HG03064 (cell line): ENCODE results near the gene PRKCI.
"Not testable (repeated sequence)": the region's sequence is repeated elsewhere in the genome, so short reads cannot be mapped to it uniquely, and the experiment has no call there.

Source experiments
- ATAC-seq: cut with Tn5 transposase; IDR thresholded peaks from one replicate; pipeline ENCODE4 v1.9.1; 2021; ENCODE audit warnings: low read depth; ENCODE audit not compliant: unreplicated experiment

Gene PRKCI

DNA sequence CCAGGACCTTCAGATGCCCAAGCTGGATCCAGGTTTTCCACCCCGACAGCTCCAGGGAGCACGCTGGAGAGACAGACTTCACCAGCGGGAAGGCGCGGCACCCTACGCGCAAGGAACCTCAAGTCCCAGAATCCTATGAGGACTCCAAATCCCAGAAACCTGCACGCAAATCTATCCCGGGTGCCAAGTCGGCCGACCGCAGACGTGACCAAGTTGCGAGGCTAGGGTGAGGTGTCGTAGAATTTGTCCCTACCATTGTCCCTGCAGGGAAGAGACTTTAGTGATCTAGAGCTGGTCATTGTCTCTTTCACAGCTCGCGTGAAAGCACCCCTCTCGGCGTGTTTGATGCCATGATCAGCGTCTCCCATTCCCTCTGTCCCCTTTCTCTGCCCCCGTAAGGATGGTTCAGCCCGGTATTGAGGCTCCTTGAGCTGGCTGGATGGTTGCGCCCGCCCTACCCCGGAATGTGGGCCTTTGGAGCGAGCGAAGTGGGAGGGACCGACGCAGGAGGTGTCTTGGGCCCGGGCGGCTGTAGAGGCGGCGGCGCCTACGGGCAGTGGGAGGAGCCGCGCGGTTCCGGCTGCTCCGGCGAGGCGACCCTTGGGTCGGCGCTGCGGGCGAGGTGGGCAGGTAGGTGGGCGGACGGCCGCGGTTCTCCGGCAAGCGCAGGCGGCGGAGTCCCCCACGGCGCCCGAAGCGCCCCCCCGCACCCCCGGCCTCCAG is at the start of gene PRKCI:
TSS of gene PRKCI (plus strand) at position 501 of the 723 bp plus-strand sequence. CDS start 246 bp downstream, outside the sequence.
- ATAC-seq: peak; percentile 94

DNA sequence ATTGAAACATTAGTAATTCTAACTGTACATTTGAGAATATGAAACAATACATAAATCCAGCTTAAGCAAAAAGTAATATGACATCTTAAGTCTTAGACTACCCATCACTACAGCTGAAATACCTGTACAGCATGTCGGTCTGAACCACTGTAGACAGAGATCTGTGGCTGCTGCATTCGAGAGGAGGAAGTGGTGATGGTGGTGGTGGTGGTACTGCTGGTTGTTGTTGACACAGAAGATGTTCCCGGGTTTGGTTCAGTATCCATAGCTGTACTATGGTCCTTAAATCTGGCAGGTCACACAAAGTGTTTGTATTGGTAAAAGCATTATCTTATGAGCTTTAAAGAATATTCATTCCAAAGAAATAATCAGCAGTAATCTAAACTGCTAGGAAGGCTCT is 43.6 kb upstream of the PRKCI start:
- ATAC-seq: no peak

GRCh38 chr3:170179432-170179831 is 42.8 kb upstream of the PRKCI start:
- no peak for ATAC-seq

DNA sequence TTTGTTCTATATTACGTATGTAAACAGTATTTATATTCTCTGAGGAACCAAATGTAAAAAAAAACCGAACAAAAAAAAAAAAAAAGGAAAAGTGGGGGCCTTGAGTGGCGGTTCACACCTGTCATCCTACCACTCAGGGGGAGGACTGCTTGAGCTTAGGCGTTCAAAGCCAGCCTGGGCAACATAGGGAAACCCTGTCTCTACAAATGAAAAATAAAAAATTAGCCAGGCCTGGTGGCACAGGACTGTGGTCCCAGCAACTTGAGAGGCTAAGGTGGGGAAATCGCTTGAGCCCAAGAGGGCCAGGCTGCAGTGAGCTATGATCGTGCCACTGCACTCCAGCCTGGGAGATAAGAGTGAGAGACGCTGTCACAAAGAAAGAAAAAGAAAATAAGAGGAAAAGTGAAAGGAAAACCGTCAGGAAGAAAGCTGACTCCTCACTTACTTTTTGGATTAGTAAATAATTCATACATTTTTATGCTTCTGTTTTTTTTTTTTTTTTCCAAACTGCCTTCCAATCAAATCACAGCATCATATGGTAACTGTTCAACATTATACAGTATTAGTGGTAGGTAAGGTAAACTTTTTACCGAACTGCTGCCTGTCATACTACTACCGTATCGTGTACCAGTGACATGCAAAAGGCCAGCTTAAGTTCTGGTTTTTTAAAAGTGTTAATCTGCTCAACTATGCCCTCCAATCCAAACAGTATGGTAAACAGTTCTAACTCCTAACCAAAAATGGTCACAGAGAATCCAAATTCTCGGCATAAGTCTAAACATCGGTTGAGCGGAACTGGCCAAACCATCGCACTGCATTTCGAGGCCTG is 41.9 kb upstream of the PRKCI start:
- ATAC-seq: peak; percentile 26

DNA sequence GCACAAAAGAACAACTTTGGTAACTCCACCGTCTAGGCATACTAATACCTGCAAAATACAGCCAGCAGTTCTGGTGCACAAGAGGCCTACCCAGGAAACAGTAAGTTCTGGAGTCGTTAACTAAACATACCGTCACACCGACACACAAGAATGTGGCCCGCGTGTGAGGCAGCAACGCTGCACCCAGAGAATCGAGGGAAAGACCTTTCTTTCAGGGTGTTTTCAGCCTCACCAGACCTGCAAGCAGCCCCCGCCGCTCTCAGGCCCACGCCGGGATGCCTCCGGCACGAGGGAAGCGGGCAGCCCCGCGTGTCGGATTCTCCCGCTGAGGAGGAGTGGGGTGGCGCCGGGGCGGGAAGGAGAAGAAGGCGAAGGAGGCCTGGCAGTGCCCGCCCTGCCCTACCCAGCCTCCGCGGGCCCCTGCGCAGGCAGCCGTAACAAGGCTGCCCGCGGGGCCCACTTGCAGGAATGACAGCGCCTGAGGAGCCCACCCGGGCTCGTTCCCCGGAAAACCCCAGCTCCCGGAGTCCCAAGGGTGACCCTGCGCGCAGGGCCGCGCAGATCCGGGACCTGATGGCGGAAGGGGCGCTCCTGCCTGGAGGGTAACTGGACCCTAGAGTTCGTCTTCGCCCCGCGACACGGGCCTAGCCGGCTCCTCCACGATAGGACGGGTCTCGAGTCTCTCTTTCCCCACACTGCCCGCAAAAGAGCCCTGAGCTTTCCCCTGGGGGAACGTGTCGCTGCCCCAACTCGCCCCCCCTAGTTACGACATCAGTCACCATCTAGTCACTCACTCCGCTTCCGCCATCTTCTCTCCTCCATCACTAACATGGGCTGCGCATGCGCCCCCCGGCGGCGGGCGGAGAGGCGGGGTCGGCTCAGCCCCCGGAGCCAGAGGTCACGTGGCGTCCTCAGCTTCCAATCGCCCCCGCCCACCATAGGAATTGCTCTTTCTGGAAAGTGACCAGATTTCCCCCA is 41.0 kb upstream of the PRKCI start, which contains the start of gene PHC3:
TSS of gene PHC3 (minus strand) at position 826 of the 978 bp plus-strand sequence. CDS start at position 808, 18 bp downstream.
- peak; percentile 58 for ATAC-seq

- no peak for ATAC-seq
Observed at GRCh38 chr3:170189398-170190256, 32.6 kb upstream of the PRKCI start.

DNA sequence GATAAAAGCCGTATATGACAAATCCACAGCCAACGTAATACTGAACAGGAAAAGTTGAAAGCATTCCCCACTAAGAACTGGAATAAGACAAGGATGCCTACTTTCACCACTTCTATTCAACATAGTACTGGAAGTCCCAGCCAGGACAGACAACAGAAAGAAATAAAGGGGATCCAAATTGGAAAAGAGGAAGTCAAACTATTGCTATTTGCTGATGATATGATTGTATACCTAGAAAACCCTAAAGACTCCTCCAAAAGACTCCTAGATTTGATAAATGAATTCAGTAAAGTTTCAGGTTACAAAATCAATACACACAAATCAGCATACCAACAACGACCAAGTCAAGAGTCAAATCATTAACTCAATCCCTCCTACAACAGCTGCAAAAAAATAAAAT is 26.5 kb upstream of the PRKCI start:
- ATAC-seq: not testable (repeated sequence)

DNA sequence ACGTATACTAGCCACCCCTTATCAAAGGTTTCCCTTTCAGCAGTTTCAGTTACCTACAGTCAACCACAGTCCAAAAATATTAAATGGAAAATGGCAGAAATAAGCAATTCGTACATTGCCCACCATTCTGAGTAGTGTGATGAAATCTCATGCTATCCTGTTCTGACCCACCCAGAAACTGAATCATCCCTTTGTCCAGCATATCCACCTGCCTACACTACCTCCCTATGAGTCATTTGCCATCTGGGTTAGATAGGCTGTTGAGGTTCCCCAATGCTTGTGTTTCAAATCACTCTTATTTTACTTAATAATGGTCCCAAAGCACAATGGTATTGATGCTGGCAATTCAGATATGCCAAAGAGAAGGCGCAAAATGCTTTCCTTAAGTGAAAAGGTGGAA is 25.4 kb upstream of the PRKCI start:
- no peak for ATAC-seq

DNA sequence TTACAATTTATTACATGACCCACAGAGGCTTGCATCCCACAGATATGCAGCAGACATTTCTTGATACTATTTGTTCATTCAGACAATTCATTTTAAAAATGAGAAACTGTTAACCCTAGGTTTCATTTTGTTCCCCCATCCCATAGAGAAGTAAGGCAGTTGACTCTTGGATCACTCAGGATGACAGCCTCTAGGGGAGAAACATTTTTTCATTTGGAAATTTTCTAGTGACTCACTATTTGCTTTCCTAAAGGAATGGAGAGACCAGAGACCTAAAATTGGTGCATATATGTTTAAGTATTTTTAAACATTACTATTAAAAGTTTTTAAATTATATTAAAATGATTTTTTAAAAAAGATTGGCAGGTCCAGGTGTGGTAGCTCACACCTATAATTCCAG is 21.2 kb upstream of the PRKCI start:
- no peak for ATAC-seq

DNA sequence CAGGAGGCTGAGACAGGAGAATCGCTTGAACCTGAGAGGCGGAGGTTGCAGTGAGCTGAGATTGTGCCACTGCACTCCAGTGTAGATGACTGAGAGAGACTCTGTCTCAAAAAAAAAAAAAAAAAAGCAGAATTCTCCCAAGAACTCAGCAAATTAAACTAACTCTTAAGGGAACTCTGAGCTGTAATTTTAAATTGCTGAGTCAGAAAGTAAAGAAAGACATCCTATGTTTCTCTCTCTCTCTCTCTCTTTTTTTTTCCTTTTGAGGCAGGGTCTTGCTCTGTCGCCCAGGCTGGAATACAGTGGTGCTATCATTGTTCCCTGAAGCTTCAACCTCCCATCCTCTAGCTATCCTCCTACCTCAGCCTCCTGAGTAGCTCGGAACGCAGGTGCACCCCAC is 20.7 kb upstream of the PRKCI start:
- no peak for ATAC-seq

GRCh38 chr3:170203457-170203856 is 18.8 kb upstream of the PRKCI start:
- ATAC-seq: no peak

DNA sequence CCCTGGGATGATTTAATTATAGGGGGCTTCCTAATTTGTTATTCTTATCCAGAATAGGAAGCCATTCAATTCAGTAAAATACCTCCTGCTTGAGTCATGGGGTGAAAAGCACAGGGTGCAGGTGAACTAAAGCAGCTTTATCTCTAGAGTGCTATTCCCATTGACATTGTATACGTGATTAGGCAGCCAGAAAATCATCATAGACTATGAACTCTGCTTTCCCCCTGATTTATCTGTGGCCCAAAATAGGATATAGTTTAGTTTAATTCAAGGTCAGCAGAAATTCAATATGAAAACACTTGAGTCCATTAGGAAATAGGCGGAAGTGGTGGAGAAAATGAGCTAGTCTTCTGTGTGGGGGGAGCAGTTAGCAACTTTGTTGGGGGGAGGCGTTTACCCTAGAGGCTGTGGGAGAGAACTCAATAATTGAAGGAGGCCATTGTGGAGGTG is 18.2 kb upstream of the PRKCI start:
- ATAC-seq: no peak

- ATAC-seq: no peak
Observed at GRCh38 chr3:170204509-170204908, 17.7 kb upstream of the PRKCI start.

DNA sequence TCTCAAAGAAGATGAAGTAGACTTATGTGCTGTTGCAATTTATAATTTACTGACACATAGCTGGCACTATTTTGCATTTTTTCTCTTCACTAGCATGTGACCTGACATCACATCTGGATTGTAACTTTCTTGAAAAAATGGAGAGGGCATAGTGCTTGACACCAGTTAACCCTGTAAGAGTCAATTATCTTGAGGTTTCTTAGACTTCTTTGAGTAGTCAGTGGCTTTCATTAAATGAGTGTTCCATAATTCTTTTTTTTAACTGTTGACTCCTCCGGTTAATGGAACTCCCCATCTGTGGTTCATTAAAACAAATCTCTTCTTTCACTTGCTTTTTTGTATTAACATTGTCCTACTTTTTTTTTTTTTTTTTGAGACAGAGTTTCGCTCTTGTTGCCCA is 16.9 kb upstream of the PRKCI start:
- ATAC-seq: no peak

DNA sequence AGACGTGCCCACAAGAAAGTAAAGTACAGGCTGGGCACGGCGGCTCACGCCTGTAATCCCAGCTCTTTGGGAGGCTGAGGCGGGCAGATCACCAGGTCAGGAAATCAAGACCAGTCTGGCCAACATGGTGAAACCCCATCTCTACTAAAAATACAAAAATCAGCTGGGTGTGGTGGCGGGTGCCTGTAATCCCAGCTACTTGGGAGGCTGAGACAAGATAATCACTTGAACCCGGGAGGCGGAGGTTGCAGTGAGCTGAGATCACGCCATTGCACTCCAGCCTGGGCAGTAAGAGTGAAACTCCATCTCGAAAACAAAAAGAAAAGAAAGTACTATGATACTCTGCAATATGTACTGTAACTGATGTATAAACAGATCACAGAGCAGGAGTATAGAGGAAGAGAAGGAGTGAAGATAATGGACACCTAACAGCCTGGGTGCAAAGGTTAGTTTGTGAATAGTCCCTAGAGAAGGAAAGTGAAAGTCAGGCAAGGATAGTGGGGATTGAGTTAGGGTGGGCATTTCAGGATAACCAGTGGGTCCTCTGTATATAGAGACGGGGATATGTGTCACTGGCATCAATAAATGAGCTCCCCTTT is 16.0 kb upstream of the PRKCI start:
- ATAC-seq: not testable (repeated sequence)

DNA sequence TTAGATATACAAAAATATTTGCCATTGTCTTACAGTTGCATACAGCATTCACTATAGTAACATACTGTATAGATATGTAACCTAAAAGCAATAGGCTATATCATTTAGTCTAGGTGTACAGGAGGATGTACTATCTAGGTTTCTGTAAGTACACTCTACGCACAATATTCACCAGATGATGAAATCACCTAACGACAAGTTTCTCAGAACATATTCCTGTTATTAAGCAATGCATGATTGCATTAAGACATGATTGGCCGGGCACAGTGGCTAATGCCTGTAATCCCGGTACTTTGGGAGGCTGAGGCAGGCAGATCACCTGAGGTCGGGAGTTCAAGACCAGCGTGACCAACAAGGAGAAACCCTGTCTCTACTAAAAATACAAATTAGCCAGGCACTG is 14.5 kb upstream of the PRKCI start:
- no peak for ATAC-seq

DNA sequence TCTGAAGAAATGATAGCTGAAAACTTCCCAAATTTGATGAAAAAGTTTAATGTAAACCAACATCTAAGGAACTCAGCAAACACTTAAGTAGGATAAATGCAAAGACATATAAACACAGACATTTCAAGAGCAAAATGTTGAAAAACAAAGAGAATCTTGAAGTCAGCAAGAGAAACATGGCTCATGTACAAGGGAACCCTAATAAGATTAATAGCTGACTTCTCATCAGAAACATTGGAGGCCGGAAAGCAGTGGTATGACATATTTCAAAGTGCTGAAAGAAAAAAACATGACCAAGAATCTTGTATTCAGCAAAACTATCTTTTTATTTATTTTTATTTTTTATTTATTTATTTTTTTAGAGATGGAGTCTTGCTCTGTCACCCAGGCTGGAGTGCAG is 10.6 kb upstream of the PRKCI start:
- no peak for ATAC-seq

DNA sequence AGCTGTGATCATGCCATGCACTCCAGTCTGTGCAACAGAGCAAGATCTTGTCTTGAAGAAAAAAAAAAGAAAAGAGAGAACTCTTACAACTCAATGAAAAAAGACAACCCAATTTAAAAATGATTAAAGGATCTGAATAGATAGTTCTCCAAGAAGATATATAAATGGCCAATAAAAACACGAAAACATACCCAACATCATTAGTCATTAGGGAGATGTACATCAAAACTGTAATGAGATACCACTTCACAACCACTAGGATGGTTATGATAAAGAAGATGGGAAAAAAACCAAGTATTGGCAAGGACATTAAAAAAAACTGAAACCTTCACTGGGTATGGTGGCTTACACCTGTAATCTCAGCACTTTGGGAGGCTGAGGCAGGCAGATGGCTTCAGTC is 2.4 kb upstream of the PRKCI start:
- ATAC-seq: no peak

DNA sequence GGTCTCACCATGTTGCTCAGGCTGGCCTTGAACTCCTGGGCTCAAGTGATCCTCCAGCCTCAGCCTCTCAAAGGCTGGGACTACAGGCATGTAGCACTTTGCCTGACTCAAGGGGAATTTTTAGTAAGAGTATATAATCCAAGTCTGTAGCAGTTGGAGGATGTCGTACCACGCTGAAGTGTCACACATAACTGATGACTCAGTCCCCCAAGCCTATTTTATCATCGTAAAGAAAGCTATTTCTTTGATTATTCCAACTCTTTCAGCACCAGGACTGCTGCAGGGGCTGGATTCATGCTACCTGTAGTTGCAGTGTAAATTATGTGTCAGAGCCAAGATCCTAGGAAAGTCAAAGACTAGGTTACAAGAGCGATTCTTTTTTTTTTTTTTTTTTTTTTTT is 1.4 kb upstream of the PRKCI start:
- ATAC-seq: no peak
